BJ (cell line): ENCODE measurements around the gene BROX. TPM values are rescaled to one million over a fixed set of nuclear protein-coding genes. Genes with fewer than 3 reads are reported as not detected.

ENCODE experiments used
- CTCF ChIA-PET: fragments of 350-600 bp; formaldehyde crosslinking; extraction: SDS; loops from one replicate; lab custom pipeline; 2021; ENCODE audit warnings: antibody characterized with exemption, inconsistent platforms; lab: Yijun Ruan, JAX
- POLR2A ChIA-PET: fragments of 300-600 bp; sonication (Branson Sonifier 250); formaldehyde crosslinking; extraction: SDS; loops from one replicate; lab custom pipeline; 2021; ENCODE audit warnings: antibody characterized with exemption; lab: Charles Lee
- DNase-seq: peaks from one replicate; pipeline ENCODE4 v3.0.0-alpha.2; 2011; ENCODE audit warnings: low read depth
- H3K27me3 ChIP-seq: 2 replicates; pipeline ENCODE4 v1.6.0; 2011; ENCODE audit warnings: low read length; ENCODE audit not compliant: control insufficient read depth, insufficient read depth
- H3K36me3 ChIP-seq: 2 replicates; pipeline ENCODE4 v1.5.1; 2011; ENCODE audit warnings: low read length; ENCODE audit not compliant: control insufficient read depth, insufficient read depth
- H3K4me3 ChIP-seq: 2 replicates; pipeline ENCODE4 v1.5.1; 2011; ENCODE audit warnings: low read depth, mild to moderate bottlenecking, control low read depth, low read length
- polyA plus RNA-seq: library from polyadenylated mRNA; depleted of rRNA; stranded (reverse); fragments of >200 nt; gene quantifications from 2 replicates; pipeline ENCODE4 v1.2.3, GENCODE V29; 2011
- TF ChIP-seq, protein P1 (sequence below): IDR thresholded peaks from 2 replicates; pipeline ENCODE4 v1.5.1; 2011; ENCODE audit warnings: low read depth, mild to moderate bottlenecking, control low read depth, inconsistent platforms, low read length, moderate library complexity; ENCODE audit not compliant: insufficient read depth

Gene BROX
- polyA plus RNA-seq, 1 experiment = 2.6 TPM

GRCh38 chr1:222730866-222731265 is 18.5 kb downstream of the BROX start:
- Histone ChIP-seq H3K36me3 (peaks cover 8% of the 10 kb centered on the region), H3K4me3 (no peak overlapping the region), H3K27me3 (no peaks in the 10 kb centered on the region)
- TF ChIP-seq, protein P1, sequence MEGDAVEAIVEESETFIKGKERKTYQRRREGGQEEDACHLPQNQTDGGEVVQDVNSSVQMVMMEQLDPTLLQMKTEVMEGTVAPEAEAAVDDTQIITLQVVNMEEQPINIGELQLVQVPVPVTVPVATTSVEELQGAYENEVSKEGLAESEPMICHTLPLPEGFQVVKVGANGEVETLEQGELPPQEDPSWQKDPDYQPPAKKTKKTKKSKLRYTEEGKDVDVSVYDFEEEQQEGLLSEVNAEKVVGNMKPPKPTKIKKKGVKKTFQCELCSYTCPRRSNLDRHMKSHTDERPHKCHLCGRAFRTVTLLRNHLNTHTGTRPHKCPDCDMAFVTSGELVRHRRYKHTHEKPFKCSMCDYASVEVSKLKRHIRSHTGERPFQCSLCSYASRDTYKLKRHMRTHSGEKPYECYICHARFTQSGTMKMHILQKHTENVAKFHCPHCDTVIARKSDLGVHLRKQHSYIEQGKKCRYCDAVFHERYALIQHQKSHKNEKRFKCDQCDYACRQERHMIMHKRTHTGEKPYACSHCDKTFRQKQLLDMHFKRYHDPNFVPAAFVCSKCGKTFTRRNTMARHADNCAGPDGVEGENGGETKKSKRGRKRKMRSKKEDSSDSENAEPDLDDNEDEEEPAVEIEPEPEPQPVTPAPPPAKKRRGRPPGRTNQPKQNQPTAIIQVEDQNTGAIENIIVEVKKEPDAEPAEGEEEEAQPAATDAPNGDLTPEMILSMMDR = no peak
- ChIA-PET POLR2A (interaction anchor here (0.5 kb wide), 1 partner anchor 28 kb away, joined by 3 read pairs; no protein-coding TSS in a partner anchor), CTCF (interaction anchor here (1.3 kb wide), 1 partner anchor 10 kb away, joined by 3 read pairs; no protein-coding TSS in a partner anchor)
- DNase-seq = no peak

GRCh38 chr1:222732216-222733159 is 20.1 kb downstream of the BROX start:
- POLR2A ChIA-PET = no interaction called here
- CTCF ChIA-PET = interaction anchor here (2.6 kb wide), 1 partner anchor 357 kb away, joined by 11 read pairs; no protein-coding TSS in a partner anchor
- Histone ChIP-seq H3K27me3 (no peaks in the 10 kb centered on the region), H3K4me3 (no peak overlapping the region), H3K36me3 (peaks cover 5% of the 10 kb centered on the region)
- no peak for DNase-seq
- TF ChIP-seq, protein P1 = no peak

DNA sequence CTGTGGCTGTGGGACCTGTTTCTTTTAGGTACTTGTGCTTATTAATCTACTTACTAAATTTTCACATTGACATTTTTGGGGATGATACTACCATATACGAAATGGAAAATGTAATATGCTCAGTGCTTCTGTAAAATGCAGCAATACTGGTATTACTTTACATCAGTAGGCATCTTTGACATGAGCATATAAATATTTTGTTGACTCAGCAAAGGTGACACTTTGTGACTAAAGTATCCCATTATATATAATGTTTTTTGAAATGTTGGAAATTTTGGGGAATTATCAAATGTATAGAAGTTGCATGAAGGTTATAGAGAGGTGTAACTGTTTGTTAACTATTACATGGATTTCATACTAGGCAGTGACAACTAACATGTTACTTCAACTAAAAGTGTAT is 22.4 kb downstream of the BROX start:
- CTCF ChIA-PET = no interaction called here
- Histone ChIP-seq H3K27me3 (no peaks in the 10 kb centered on the region), H3K4me3 (no peak overlapping the region), H3K36me3 (peaks cover 5% of the 10 kb centered on the region; the same call in 1 of the 2 replicates)
- no peak for DNase-seq
- POLR2A ChIA-PET = no interaction called here
- TF ChIP-seq, protein P1 = no peak

DNA sequence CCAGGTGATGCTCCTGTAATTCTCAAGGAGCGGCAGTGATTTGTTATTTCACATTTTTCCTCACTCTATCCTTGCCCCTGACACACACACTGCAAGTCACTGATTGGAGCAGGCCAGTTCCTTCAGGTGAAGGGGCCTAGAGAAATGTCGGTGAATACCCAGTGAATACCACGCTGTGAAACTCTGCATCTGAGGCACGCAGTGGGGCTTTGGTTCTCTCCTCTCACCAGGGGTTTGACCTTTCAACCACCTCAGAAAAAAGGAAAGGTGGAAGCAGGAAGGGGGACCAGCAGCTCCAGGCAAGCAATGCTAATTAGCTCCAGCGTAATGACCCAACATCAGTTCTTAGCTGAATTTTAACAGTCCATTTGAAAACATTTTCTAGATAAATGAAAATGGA is 24.1 kb downstream of the BROX start:
- Histone ChIP-seq H3K36me3 (peaks cover 3% of the 10 kb centered on the region; the same call in 1 of the 2 replicates), H3K4me3 (no peak overlapping the region), H3K27me3 (no peaks in the 10 kb centered on the region)
- TF ChIP-seq, protein P1 = no peak
- ChIA-PET POLR2A (no interaction called here), CTCF (interaction anchor here (0.8 to 2.7 kb wide), 7 partner anchors 9 to 353 kb away, joined by 3 to 12 read pairs (median 6); no protein-coding TSS in a partner anchor)
- DNase-seq = no peak

- Histone ChIP-seq H3K36me3 (peaks cover 3% of the 10 kb centered on the region; the same call in 1 of the 2 replicates), H3K4me3 (no peak within 1 kb of the TSS), H3K27me3 (no peaks in the 10 kb centered on the region)
- ChIA-PET CTCF (interaction anchor here (0.8 to 2.7 kb wide), 7 partner anchors 9 to 353 kb away, joined by 3 to 12 read pairs (median 6); no protein-coding TSS in a partner anchor), POLR2A (no interaction called here)
- TF ChIP-seq, protein P1 = no peak
- DNase-seq = no peak
Measured at GRCh38 chr1:222736972-222737371, 24.6 kb downstream of the BROX start, which contains the start of gene FAM177B. Gene FAM177B, plus strand, starts transcription at chr1:222737202. Its CDS starts 9,344 bp downstream, at chr1:222746546.
